Measurements from ENCODE around the gene KLHL29. TPM values are rescaled to one million over a fixed set of nuclear protein-coding genes. Genes with fewer than 3 reads are reported as not detected.

The KLHL29 gene
- total RNA-seq, 1 donor from 2014 or later: 17.5 TPM

GRCh38 chr2:23695214-23695889, 310.4 kb downstream of the KLHL29 start:
- no peak for DNase-seq (ENCODE audit: low spot score)
- TF ChIP-seq CTCF (IDR thresholded peaks at IDR 0.05; ENCODE audit: unreplicated experiment): no peak
- H3K4me1 Mint-ChIP-seq (ENCODE audit: unreplicated experiment): peaks cover 7% of the 10 kb centered on the region
- no peaks in the 10 kb centered on the region for H3K9me3 Mint-ChIP-seq (ENCODE audit: unreplicated experiment)
- H3K36me3 Mint-ChIP-seq (ENCODE audit: low read depth, unreplicated experiment): peaks cover 33% of the 10 kb centered on the region
- no peak overlapping the region for H3K27ac Mint-ChIP-seq (ENCODE audit: unreplicated experiment)
- H3K27me3 Mint-ChIP-seq (ENCODE audit: unreplicated experiment): peaks cover 8% of the 10 kb centered on the region
- H3K4me3 Mint-ChIP-seq (ENCODE audit: unreplicated experiment): no peak overlapping the region

GRCh38 chr2:23695890-23696751, 311.1 kb downstream of the KLHL29 start:
- TF ChIP-seq CTCF (IDR thresholded peaks at IDR 0.05; ENCODE audit: unreplicated experiment): no peak
- no peak for DNase-seq (ENCODE audit: low spot score)
- H3K36me3 Mint-ChIP-seq (ENCODE audit: low read depth, unreplicated experiment): peaks cover 41% of the 10 kb centered on the region
- H3K4me1 Mint-ChIP-seq (ENCODE audit: unreplicated experiment): peaks cover 7% of the 10 kb centered on the region
- peaks cover 12% of the 10 kb centered on the region for H3K27me3 Mint-ChIP-seq (ENCODE audit: unreplicated experiment)
- H3K9me3 Mint-ChIP-seq (ENCODE audit: unreplicated experiment): no peaks in the 10 kb centered on the region
- H3K4me3 Mint-ChIP-seq (ENCODE audit: unreplicated experiment): no peak overlapping the region
- no peak overlapping the region for H3K27ac Mint-ChIP-seq (ENCODE audit: unreplicated experiment)

GRCh38 chr2:23696752-23697045, 311.7 kb downstream of the KLHL29 start:
- peaks cover 43% of the 10 kb centered on the region for H3K36me3 Mint-ChIP-seq (ENCODE audit: low read depth, unreplicated experiment)
- H3K9me3 Mint-ChIP-seq (ENCODE audit: unreplicated experiment): no peaks in the 10 kb centered on the region
- no peak overlapping the region for H3K4me3 Mint-ChIP-seq (ENCODE audit: unreplicated experiment)
- H3K4me1 Mint-ChIP-seq (ENCODE audit: unreplicated experiment): peaks cover 7% of the 10 kb centered on the region
- H3K27ac Mint-ChIP-seq (ENCODE audit: unreplicated experiment): no peak overlapping the region
- no peak for DNase-seq (ENCODE audit: low spot score)
- peaks cover 12% of the 10 kb centered on the region for H3K27me3 Mint-ChIP-seq (ENCODE audit: unreplicated experiment)
- TF ChIP-seq CTCF (IDR thresholded peaks at IDR 0.05; ENCODE audit: unreplicated experiment): no peak

- Mint-ChIP-seq H3K27me3 (ENCODE audit: unreplicated experiment) (peaks cover 12% of the 10 kb centered on the region), H3K4me1 (ENCODE audit: unreplicated experiment) (peaks cover 7% of the 10 kb centered on the region), H3K27ac (ENCODE audit: unreplicated experiment) (no peak overlapping the region), H3K36me3 (ENCODE audit: low read depth, unreplicated experiment) (peaks cover 48% of the 10 kb centered on the region), H3K4me3 (ENCODE audit: unreplicated experiment) (no peak overlapping the region), H3K9me3 (ENCODE audit: unreplicated experiment) (no peaks in the 10 kb centered on the region)
- no peak for DNase-seq (ENCODE audit: low spot score)
- no peak for TF ChIP-seq CTCF (IDR thresholded peaks at IDR 0.05; ENCODE audit: unreplicated experiment)
Measured at GRCh38 chr2:23697256-23698075, 312.5 kb downstream of the KLHL29 start.

Measured in endothelial cell (in vitro differentiated cells).